Stomach (tissue), 4 donors: ENCODE measurements around the gene BCO1.
A peak's percentile ranks its signal among the peaks of the same experiment; 100 is the strongest.

ENCODE experiments used
- CTCF ChIP-seq, 7 experiments: fragments of 450-650 bp in 4 of 7; fragments of 200-600 bp in 3 of 7; sonication (generic) in 3 of 7; IDR thresholded peaks; one replicate each; pipeline ENCODE4 v1.5.1; 2016 to 2019; ENCODE audit warnings: antibody characterized with exemption in 7 of 7, control low read depth in 2 of 7, mild to moderate bottlenecking in 1 of 7
- EP300 ChIP-seq: sonication (generic); formaldehyde crosslinking; IDR thresholded peaks from one replicate; pipeline ENCODE4 v1.6.1; 2017; ENCODE audit warnings: antibody characterized with exemption
- POLR2A ChIP-seq, 4 donors: fragments of 450-650 bp; IDR thresholded peaks; one replicate each; pipeline ENCODE4 v1.6.1; 2016; ENCODE audit warnings: antibody characterized with exemption in 4 of 4, control low read depth in 2 of 4, mild to moderate bottlenecking in 1 of 4, moderate library complexity in 1 of 4
- POLR2AphosphoS5 ChIP-seq, 3 donors: sonication (generic); formaldehyde crosslinking; IDR thresholded peaks; one replicate each; pipeline ENCODE4 v1.6.1; 2016; ENCODE audit warnings: antibody characterized with exemption in 3 of 3

- TF ChIP-seq CTCF (IDR thresholded peaks at IDR 0.05) (no peak), POLR2A (IDR thresholded peaks at IDR 0.05) (no peak), EP300 (no peak), POLR2AphosphoS5 (IDR thresholded peaks at IDR 0.05) (peak; percentile 43 to 80 (median 74))
These were observed 27.4 kb downstream of the BCO1 start for GRCh38 chr16:81265658-81266451.
